ENCODE results near the gene SPRY4.

SPRY4 gene

GRCh38 chr5:142314606-142315005 lies 10.2 kb downstream of the SPRY4 start:
- H3K23ac ChIP-seq (ENCODE audit: low read length): no peak overlapping the region
- H3K27ac ChIP-seq (ENCODE audit: low read depth, low read length): no peak overlapping the region
- no CpG with 5 or more reads among the region's 18 CpGs for WGBS (ENCODE audit: extremely low coverage, insufficient coverage, insufficient read length)
- H2AFZ ChIP-seq (ENCODE audit: insufficient read depth, low read length, poor library complexity): no peak overlapping the region
- peaks cover 6 to 10% of the 10 kb centered on the region in 2 experiments for H3K4me1 ChIP-seq (ENCODE audit: control insufficient read depth in 1 of 2, insufficient read depth in 2 of 2, low read length in 2 of 2)
- no peak overlapping the region for H3K9ac ChIP-seq (ENCODE audit: low read length)
- H2AK5ac ChIP-seq (ENCODE audit: low read length): no peak overlapping the region
- no peaks in the 10 kb centered on the region for H3K79me1 ChIP-seq (ENCODE audit: low read length)
- no peak overlapping the region for H3K4me2 ChIP-seq (ENCODE audit: low read length)
- H3K14ac ChIP-seq (ENCODE audit: low read length): no peak overlapping the region
- H2BK12ac ChIP-seq (ENCODE audit: low read length): no peak overlapping the region
- H4K12ac ChIP-seq (ENCODE audit: low read depth, low read length): no peak overlapping the region
- H2BK5ac ChIP-seq (ENCODE audit: low read depth, low read length, poor library complexity): no peak overlapping the region
- no peaks in the 10 kb centered on the region for H3K27me3 ChIP-seq (ENCODE audit: insufficient read depth, low read length)
- H3K4ac ChIP-seq (ENCODE audit: low read depth, low read length): no peak overlapping the region
- no peaks in the 10 kb centered on the region for H3K9me3 ChIP-seq (ENCODE audit: insufficient read depth, low read depth, low read length)
- no peak overlapping the region for H4K8ac ChIP-seq (ENCODE audit: low read depth, low read length)
- no peak overlapping the region for H4K91ac ChIP-seq (ENCODE audit: low read depth, low read length)
- H3K36me3 ChIP-seq (ENCODE audit: control insufficient read depth in 1 of 2, insufficient read depth in 2 of 2, low read length in 2 of 2): peaks cover 43 to 49% of the 10 kb centered on the region in 2 experiments
- no peak overlapping the region for H3K4me3 ChIP-seq (ENCODE audit: low read depth, low read length)
- H2BK120ac ChIP-seq (ENCODE audit: insufficient read depth, low read length, poor library complexity): no peak overlapping the region
- H3K18ac ChIP-seq (ENCODE audit: low read length): no peak overlapping the region
- H3K79me2 ChIP-seq (ENCODE audit: control insufficient read depth, insufficient read depth, low read length, poor library complexity): peaks cover 2% of the 10 kb centered on the region
- no peak for DNase-seq

DNA sequence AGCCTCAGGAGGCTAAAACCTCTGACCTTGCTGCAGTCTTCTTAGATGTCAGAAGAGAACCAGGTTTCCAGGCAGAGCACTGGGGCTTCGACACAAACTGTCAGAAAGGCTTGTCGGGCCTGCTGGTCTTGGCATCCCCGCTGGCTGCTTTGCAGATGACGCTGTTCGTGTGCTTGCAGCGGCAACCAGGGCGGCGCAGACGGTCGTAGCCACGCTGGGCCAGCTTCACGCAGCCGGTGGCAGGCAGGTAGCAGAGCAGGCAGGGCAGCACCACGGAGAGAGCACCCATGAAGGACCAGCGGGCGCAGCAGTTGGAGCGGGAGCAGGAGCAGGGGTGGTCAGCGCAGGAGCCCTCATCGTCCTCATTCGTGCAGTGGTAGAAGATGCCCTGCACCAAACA lies 10.7 kb downstream of the SPRY4 start:
- H3K79me1 ChIP-seq (ENCODE audit: low read length): no peaks in the 10 kb centered on the region
- no peak overlapping the region for H2BK5ac ChIP-seq (ENCODE audit: low read depth, low read length, poor library complexity)
- no peak overlapping the region for H4K8ac ChIP-seq (ENCODE audit: low read depth, low read length)
- H3K4ac ChIP-seq (ENCODE audit: low read depth, low read length): no peak overlapping the region
- H3K9ac ChIP-seq (ENCODE audit: low read length): no peak overlapping the region
- H3K23ac ChIP-seq (ENCODE audit: low read length): no peak overlapping the region
- no peaks in the 10 kb centered on the region for H3K79me2 ChIP-seq (ENCODE audit: control insufficient read depth, insufficient read depth, low read length, poor library complexity)
- no peaks in the 10 kb centered on the region for H3K9me3 ChIP-seq (ENCODE audit: insufficient read depth, low read depth, low read length)
- no CpG with 5 or more reads among the region's 20 CpGs for WGBS (ENCODE audit: extremely low coverage, insufficient coverage, insufficient read length)
- no peak overlapping the region for H4K91ac ChIP-seq (ENCODE audit: low read depth, low read length)
- H2BK12ac ChIP-seq (ENCODE audit: low read length): no peak overlapping the region
- no peak overlapping the region for H2AFZ ChIP-seq (ENCODE audit: insufficient read depth, low read length, poor library complexity)
- H3K18ac ChIP-seq (ENCODE audit: low read length): peak overlapping the region; percentile 5
- H3K27ac ChIP-seq (ENCODE audit: low read depth, low read length): no peak overlapping the region
- peaks cover 40 to 49% of the 10 kb centered on the region in 2 experiments for H3K36me3 ChIP-seq (ENCODE audit: control insufficient read depth in 1 of 2, insufficient read depth in 2 of 2, low read length in 2 of 2)
- H2AK5ac ChIP-seq (ENCODE audit: low read length): no peak overlapping the region
- H3K14ac ChIP-seq (ENCODE audit: low read length): no peak overlapping the region
- DNase-seq: no peak
- no peak overlapping the region for H4K12ac ChIP-seq (ENCODE audit: low read depth, low read length)
- no peak overlapping the region for H2BK120ac ChIP-seq (ENCODE audit: insufficient read depth, low read length, poor library complexity)
- no peak overlapping the region for H3K4me3 ChIP-seq (ENCODE audit: low read depth, low read length)
- H3K4me1 ChIP-seq (ENCODE audit: control insufficient read depth in 1 of 2, insufficient read depth in 2 of 2, low read length in 2 of 2): peaks cover 6 to 10% of the 10 kb centered on the region in 2 experiments
- H3K4me2 ChIP-seq (ENCODE audit: low read length): no peak overlapping the region
- no peaks in the 10 kb centered on the region for H3K27me3 ChIP-seq (ENCODE audit: insufficient read depth, low read length)

DNA sequence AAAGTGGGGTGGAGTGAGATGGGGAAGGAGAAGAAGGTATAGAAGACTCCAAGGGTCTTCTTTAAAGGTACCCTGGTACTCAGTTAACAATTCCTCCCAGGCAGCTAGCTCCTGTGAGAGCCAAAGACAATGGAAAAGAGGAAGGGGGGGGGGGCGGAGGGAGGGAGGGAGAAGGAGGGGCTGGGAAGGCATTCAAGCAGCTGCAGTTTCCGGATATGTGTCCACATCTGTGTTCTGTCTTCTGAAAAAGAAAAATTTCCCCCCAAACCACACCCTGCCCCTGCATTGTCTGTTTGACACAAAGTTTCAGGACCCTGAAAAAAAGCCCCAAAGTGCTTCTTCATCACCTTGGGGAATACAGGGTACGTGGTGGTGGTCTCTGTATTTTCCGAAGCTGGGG lies 11.1 kb downstream of the SPRY4 start:
- Histone ChIP-seq H3K14ac (ENCODE audit: low read length) (no peak overlapping the region), H4K91ac (ENCODE audit: low read depth, low read length) (no peak overlapping the region), H3K9me3 (ENCODE audit: insufficient read depth, low read depth, low read length) (no peaks in the 10 kb centered on the region), H3K27me3 (ENCODE audit: insufficient read depth, low read length) (no peaks in the 10 kb centered on the region), H3K79me1 (ENCODE audit: low read length) (no peaks in the 10 kb centered on the region), H3K23ac (ENCODE audit: low read length) (no peak overlapping the region), H2AK5ac (ENCODE audit: low read length) (no peak overlapping the region), H4K12ac (ENCODE audit: low read depth, low read length) (no peak overlapping the region), H3K79me2 (ENCODE audit: control insufficient read depth, insufficient read depth, low read length, poor library complexity) (no peaks in the 10 kb centered on the region), H3K18ac (ENCODE audit: low read length) (no peak overlapping the region), H3K4me1 (ENCODE audit: control insufficient read depth in 1 of 2, insufficient read depth in 2 of 2, low read length in 2 of 2) (peaks cover 6 to 10% of the 10 kb centered on the region in 2 experiments), H2BK12ac (ENCODE audit: low read length) (no peak overlapping the region), H3K27ac (ENCODE audit: low read depth, low read length) (no peak overlapping the region), H2BK120ac (ENCODE audit: insufficient read depth, low read length, poor library complexity) (no peak overlapping the region), H2BK5ac (ENCODE audit: low read depth, low read length, poor library complexity) (no peak overlapping the region), H3K4ac (ENCODE audit: low read depth, low read length) (no peak overlapping the region), H3K36me3 (ENCODE audit: control insufficient read depth in 1 of 2, insufficient read depth in 2 of 2, low read length in 2 of 2) (peaks cover 40 to 47% of the 10 kb centered on the region in 2 experiments), H3K4me2 (ENCODE audit: low read length) (no peak overlapping the region), H2AFZ (ENCODE audit: insufficient read depth, low read length, poor library complexity) (no peak overlapping the region), H3K9ac (ENCODE audit: low read length) (no peak overlapping the region), H4K8ac (ENCODE audit: low read depth, low read length) (no peak overlapping the region), H3K4me3 (ENCODE audit: low read depth, low read length) (no peak overlapping the region)
- WGBS (ENCODE audit: extremely low coverage, insufficient coverage, insufficient read length): no CpG with 5 or more reads among the region's 4 CpGs
- no peak for DNase-seq

DNA sequence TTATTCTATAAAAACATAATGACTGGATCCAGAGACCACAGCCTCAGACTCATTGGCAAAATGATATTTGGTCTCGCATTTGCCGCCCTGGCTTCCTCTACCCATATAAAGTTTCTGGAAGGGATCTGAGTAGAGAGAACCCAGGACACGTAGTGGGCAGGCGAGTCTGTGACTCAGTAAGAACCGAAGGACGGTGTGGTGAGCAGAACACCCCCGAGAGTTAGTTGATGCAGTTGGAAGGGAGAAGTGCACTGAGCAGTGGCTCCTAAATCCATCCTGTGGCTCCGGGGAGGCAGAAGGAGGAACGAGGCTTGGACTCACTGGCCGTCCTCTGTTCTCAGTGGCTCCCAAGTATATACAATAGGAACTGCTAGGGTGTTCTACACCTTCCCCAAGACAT lies 11.5 kb downstream of the SPRY4 start:
- Histone ChIP-seq H2AFZ (ENCODE audit: insufficient read depth, low read length, poor library complexity) (no peak overlapping the region), H4K91ac (ENCODE audit: low read depth, low read length) (no peak overlapping the region), H3K23ac (ENCODE audit: low read length) (no peak overlapping the region), H2BK5ac (ENCODE audit: low read depth, low read length, poor library complexity) (no peak overlapping the region), H2AK5ac (ENCODE audit: low read length) (no peak overlapping the region), H3K18ac (ENCODE audit: low read length) (peak overlapping the region; percentile 8), H3K36me3 (ENCODE audit: control insufficient read depth in 1 of 2, insufficient read depth in 2 of 2, low read length in 2 of 2) (peaks cover 40 to 47% of the 10 kb centered on the region in 2 experiments), H3K14ac (ENCODE audit: low read length) (no peak overlapping the region), H2BK120ac (ENCODE audit: insufficient read depth, low read length, poor library complexity) (no peak overlapping the region), H3K4me2 (ENCODE audit: low read length) (no peak overlapping the region), H3K9ac (ENCODE audit: low read length) (no peak overlapping the region), H3K27ac (ENCODE audit: low read depth, low read length) (no peak overlapping the region), H3K79me1 (ENCODE audit: low read length) (no peaks in the 10 kb centered on the region), H4K8ac (ENCODE audit: low read depth, low read length) (no peak overlapping the region), H3K4me3 (ENCODE audit: low read depth, low read length) (no peak overlapping the region), H3K4ac (ENCODE audit: low read depth, low read length) (no peak overlapping the region), H2BK12ac (ENCODE audit: low read length) (no peak overlapping the region), H3K4me1 (ENCODE audit: control insufficient read depth in 1 of 2, insufficient read depth in 2 of 2, low read length in 2 of 2) (peaks cover 6 to 10% of the 10 kb centered on the region in 2 experiments), H3K27me3 (ENCODE audit: insufficient read depth, low read length) (no peaks in the 10 kb centered on the region), H4K12ac (ENCODE audit: low read depth, low read length) (no peak overlapping the region), H3K9me3 (ENCODE audit: insufficient read depth, low read depth, low read length) (no peaks in the 10 kb centered on the region), H3K79me2 (ENCODE audit: control insufficient read depth, insufficient read depth, low read length, poor library complexity) (no peaks in the 10 kb centered on the region)
- no peak for DNase-seq
- no CpG with 5 or more reads among the region's 10 CpGs for WGBS (ENCODE audit: extremely low coverage, insufficient coverage, insufficient read length)
